Lower leg skin (tissue), 3 donors: ENCODE measurements around the gene SLC39A11.

Experiments used
- POLR2A ChIP-seq, 2 donors: fragments of 450-650 bp; IDR thresholded peaks; one replicate each; pipeline ENCODE4 v1.6.1; 2016 to 2017; ENCODE audit warnings: antibody characterized with exemption in 2 of 2, mild to moderate bottlenecking in 1 of 2, moderate library complexity in 1 of 2
- TF ChIP-seq, protein P1 (sequence below), 3 donors: fragments of 450-650 bp; IDR thresholded peaks; one replicate each; pipeline ENCODE4 v1.5.1; 2016; ENCODE audit warnings: antibody characterized with exemption in 3 of 3, mild to moderate bottlenecking in 3 of 3, moderate library complexity in 2 of 3

DNA sequence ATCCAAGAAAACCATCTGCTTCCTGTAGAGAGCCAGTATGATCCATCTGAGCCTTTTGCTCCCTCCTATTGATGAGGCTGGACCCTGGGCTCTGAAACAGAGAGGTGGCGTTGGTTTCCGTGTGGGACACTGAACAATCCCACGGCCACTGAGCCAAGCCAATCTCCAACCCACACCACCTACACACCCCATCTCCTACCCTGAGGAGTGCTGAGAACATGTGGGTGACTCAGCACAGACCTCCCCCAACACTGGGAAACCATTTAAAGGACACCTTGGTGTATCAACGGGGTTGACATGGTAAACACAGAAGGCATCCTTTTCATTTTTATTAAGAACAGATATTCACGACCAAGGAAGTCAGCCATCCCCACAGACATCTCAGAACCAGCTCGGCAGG is 332.1 kb downstream of the SLC39A11 start:
- TF ChIP-seq, protein P1, sequence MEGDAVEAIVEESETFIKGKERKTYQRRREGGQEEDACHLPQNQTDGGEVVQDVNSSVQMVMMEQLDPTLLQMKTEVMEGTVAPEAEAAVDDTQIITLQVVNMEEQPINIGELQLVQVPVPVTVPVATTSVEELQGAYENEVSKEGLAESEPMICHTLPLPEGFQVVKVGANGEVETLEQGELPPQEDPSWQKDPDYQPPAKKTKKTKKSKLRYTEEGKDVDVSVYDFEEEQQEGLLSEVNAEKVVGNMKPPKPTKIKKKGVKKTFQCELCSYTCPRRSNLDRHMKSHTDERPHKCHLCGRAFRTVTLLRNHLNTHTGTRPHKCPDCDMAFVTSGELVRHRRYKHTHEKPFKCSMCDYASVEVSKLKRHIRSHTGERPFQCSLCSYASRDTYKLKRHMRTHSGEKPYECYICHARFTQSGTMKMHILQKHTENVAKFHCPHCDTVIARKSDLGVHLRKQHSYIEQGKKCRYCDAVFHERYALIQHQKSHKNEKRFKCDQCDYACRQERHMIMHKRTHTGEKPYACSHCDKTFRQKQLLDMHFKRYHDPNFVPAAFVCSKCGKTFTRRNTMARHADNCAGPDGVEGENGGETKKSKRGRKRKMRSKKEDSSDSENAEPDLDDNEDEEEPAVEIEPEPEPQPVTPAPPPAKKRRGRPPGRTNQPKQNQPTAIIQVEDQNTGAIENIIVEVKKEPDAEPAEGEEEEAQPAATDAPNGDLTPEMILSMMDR (IDR thresholded peaks at IDR 0.05): no peak
- no peak for TF ChIP-seq POLR2A (IDR thresholded peaks at IDR 0.05)
